IMR-90 (cell line): Measurements from ENCODE around the gene RAB31. TPM values are rescaled to one million over a fixed set of nuclear protein-coding genes. Genes with fewer than 3 reads are reported as not detected.

Source experiments
- ATAC-seq: fragments of 200-7000 bp; cut with Tn5 transposase; 2 replicates; pipeline ENCODE4 v1.9.1; 2020; ENCODE audit warnings: low read depth, mild to moderate bottlenecking, moderate library complexity
- BruUV-seq: library from RNA; stranded (reverse); fragments of 400-500 nt; replicated peaks from 2 replicates; lab custom pipeline; 2021; lab: Mats Ljungman, UMichigan
- CTCF ChIA-PET: fragments of 300-600 bp; formaldehyde crosslinking; extraction: SDS; loops from one replicate; lab custom pipeline; 2021; ENCODE audit warnings: antibody characterized with exemption; lab: Yijun Ruan, JAX
- POLR2A ChIA-PET: fragments of 300-600 bp; sonication (Branson Sonifier 250); formaldehyde crosslinking; loops from one replicate; lab custom pipeline; 2022; ENCODE audit warnings: antibody characterized with exemption; ENCODE audit not compliant: unreplicated experiment; lab: Charles Lee
- DNase-seq: peaks from one replicate; pipeline ENCODE4 v3.0.0; 2013
- H2AFZ ChIP-seq: replicated peaks from 2 replicates; pipeline ENCODE3; 2013; ENCODE audit warnings: low read length, mild to moderate bottlenecking; ENCODE audit not compliant: poor library complexity
- H2AK5ac ChIP-seq: 2 replicates; pipeline ENCODE4 v1.6.1; 2013; ENCODE audit warnings: low read depth, low read length, inconsistent platforms
- H2AK9ac ChIP-seq: replicated peaks from 2 replicates; pipeline ENCODE3; 2013; ENCODE audit warnings: mild to moderate bottlenecking, low read depth, low read length, moderate library complexity; ENCODE audit not compliant: poor library complexity
- H2BK120ac ChIP-seq: 2 replicates; pipeline ENCODE4 v1.6.1; 2013; ENCODE audit warnings: low read depth, low read length, inconsistent platforms
- H2BK15ac ChIP-seq: 3 replicates; pipeline ENCODE4 v1.6.1; 2013; ENCODE audit warnings: low read depth, low read length, inconsistent platforms
- H2BK20ac ChIP-seq: 2 replicates; pipeline ENCODE4 v1.6.1; 2013; ENCODE audit warnings: low read depth, mild to moderate bottlenecking, inconsistent platforms, low read length, moderate library complexity
- H2BK5ac ChIP-seq: 2 replicates; pipeline ENCODE4 v1.6.1; 2013; ENCODE audit warnings: mild to moderate bottlenecking, low read depth, low read length, inconsistent platforms; ENCODE audit not compliant: poor library complexity, severe bottlenecking
- H3K14ac ChIP-seq: replicated peaks from 2 replicates; pipeline ENCODE4 v1.6.1; 2013; ENCODE audit warnings: low read depth, low read length, inconsistent platforms
- H3K18ac ChIP-seq: 2 replicates; pipeline ENCODE4 v1.6.1; 2013; ENCODE audit warnings: low read depth, low read length, control low read depth
- H3K23ac ChIP-seq: 2 replicates; pipeline ENCODE4 v1.6.1; 2013; ENCODE audit warnings: low read depth, low read length, inconsistent platforms
- H3K27ac ChIP-seq: 2 replicates; pipeline ENCODE4 v1.5.1; 2013; ENCODE audit warnings: mild to moderate bottlenecking, control low read depth, low read length; ENCODE audit not compliant: insufficient read depth
- H3K27me3 ChIP-seq: 2 replicates; pipeline ENCODE4 v1.6.1; 2013; ENCODE audit warnings: low read length; ENCODE audit not compliant: control insufficient read depth, insufficient read depth
- H3K36me3 ChIP-seq: 2 replicates; pipeline ENCODE4 v1.6.1; 2013; ENCODE audit warnings: low read length, mixed read lengths; ENCODE audit not compliant: control insufficient read depth, insufficient read depth
- H3K4ac ChIP-seq: 2 replicates; pipeline ENCODE4 v1.6.1; 2013; ENCODE audit warnings: low read depth, low read length, inconsistent platforms
- H3K4me1 ChIP-seq: 2 replicates; pipeline ENCODE4 v1.6.1; 2013; ENCODE audit warnings: low read length, mixed read lengths; ENCODE audit not compliant: control insufficient read depth, insufficient read depth
- H3K4me2 ChIP-seq: 2 replicates; pipeline ENCODE4 v1.6.1; 2013; ENCODE audit warnings: low read depth, mild to moderate bottlenecking, control low read depth, low read length, moderate library complexity
- H3K4me3 ChIP-seq: 2 replicates; pipeline ENCODE4 v1.5.1; 2013; ENCODE audit warnings: low read depth, mild to moderate bottlenecking, control low read depth, low read length, moderate library complexity; ENCODE audit not compliant: insufficient read depth
- H3K56ac ChIP-seq: 2 replicates; pipeline ENCODE4 v1.6.1; 2013; ENCODE audit warnings: low read length, inconsistent platforms; ENCODE audit not compliant: insufficient read depth; ENCODE audit errors: extremely low read depth
- H3K79me1 ChIP-seq, 2 experiments: 2 replicates each; pipeline ENCODE4 v1.6.1; 2013; ENCODE audit warnings: low read length in 2 of 2, inconsistent platforms in 1 of 2, low read depth in 1 of 2
- H3K9ac ChIP-seq: 2 replicates; pipeline ENCODE4 v1.6.1; 2013; ENCODE audit warnings: low read depth, low read length, control low read depth
- H3K9me1 ChIP-seq: 2 replicates; pipeline ENCODE4 v1.6.1; 2013; ENCODE audit warnings: low read length, inconsistent platforms; ENCODE audit not compliant: insufficient read depth
- H3K9me3 ChIP-seq: 2 replicates; pipeline ENCODE4 v1.6.1; 2013; ENCODE audit warnings: low read length; ENCODE audit not compliant: control insufficient read depth, insufficient read depth
- H4K20me1 ChIP-seq: 2 replicates; pipeline ENCODE4 v1.6.1; 2013; ENCODE audit warnings: low read length, inconsistent platforms; ENCODE audit not compliant: insufficient read depth
- H4K5ac ChIP-seq: 2 replicates; pipeline ENCODE4 v1.6.1; 2013; ENCODE audit warnings: mild to moderate bottlenecking, low read depth, low read length, control low read depth
- H4K8ac ChIP-seq, 2 experiments: 2 replicates each; pipeline ENCODE4 v1.6.1; 2013; ENCODE audit warnings: low read depth in 2 of 2, low read length in 2 of 2, control low read depth in 1 of 2, inconsistent platforms in 1 of 2
- H4K91ac ChIP-seq: 2 replicates; pipeline ENCODE4 v1.6.1; 2013; ENCODE audit warnings: low read depth, low read length, inconsistent platforms; ENCODE audit not compliant: insufficient read depth
- CEBPB ChIP-seq: IDR thresholded peaks from 2 replicates; pipeline ENCODE4 v1.6.1; 2012; ENCODE audit warnings: low read depth, low read length, improper control_type of control experiment
- MAZ ChIP-seq: IDR thresholded peaks from 2 replicates; pipeline ENCODE4 v1.6.1; 2012; ENCODE audit warnings: low read depth, mild to moderate bottlenecking, low read length, improper control_type of control experiment, moderate library complexity, borderline replicate concordance
- WGBS, 2 experiments: methylation state at CpG; one replicate each; pipeline versions ENCODE4 v1.1.5 to v1.1.7; 2013; ENCODE audit warnings: missing lambda C conversion rate in 2 of 2; ENCODE audit not compliant: insufficient read length in 1 of 2; ENCODE audit errors: extremely low coverage in 2 of 2; 5-methylcytosine and 5-hydroxymethylcytosine counted together
- dilution Hi-C: fragments of 300-500 bp; cut with HindIII; formaldehyde crosslinking; loops from one replicate; pipeline ENCODE4 v1.14.3; 2018; ENCODE audit warnings: low sequenced_read_pairs; ENCODE audit not compliant: unreplicated experiment
- in situ Hi-C: fragments of 300-500 bp; cut with MboI; formaldehyde crosslinking; loops from 3 replicates; pipeline ENCODE4 v1.14.3; 2019; ENCODE audit warnings: low sequenced_read_pairs, inconsistent platforms, mixed read lengths
- intact Hi-C: fragments of 100-400 bp; cut with micrococcal nuclease; formaldehyde crosslinking; loops from 2 replicates; pipeline ENCODE4 v1.10.0; 2022
- polyA plus RNA-seq, 3 experiments: library from polyadenylated mRNA; depleted of rRNA; stranded (reverse); fragments of >200 nt; gene quantifications; 2 replicates each; pipeline ENCODE4 v1.2.3, GENCODE V29; 2012; ENCODE audit warnings: low replicate concordance in 1 of 3
- total RNA-seq: library from RNA; depleted of rRNA; stranded (reverse); fragments of >200 nt; gene quantifications from 2 replicates; pipeline ENCODE4 v1.2.3, GENCODE V29; 2012
- TF ChIP-seq, protein P1 (sequence below): fragments of 150-350 bp; IDR thresholded peaks from 2 replicates; pipeline ENCODE4 v1.6.1; 2017; ENCODE audit warnings: mild to moderate bottlenecking, antibody characterized with exemption, low read length, low read depth

Gene RAB31
- total and polyA plus RNA-seq, 2 of the 4 experiments (the other 2 are of a cell fraction), result 13.8 to 26.9 TPM

DNA sequence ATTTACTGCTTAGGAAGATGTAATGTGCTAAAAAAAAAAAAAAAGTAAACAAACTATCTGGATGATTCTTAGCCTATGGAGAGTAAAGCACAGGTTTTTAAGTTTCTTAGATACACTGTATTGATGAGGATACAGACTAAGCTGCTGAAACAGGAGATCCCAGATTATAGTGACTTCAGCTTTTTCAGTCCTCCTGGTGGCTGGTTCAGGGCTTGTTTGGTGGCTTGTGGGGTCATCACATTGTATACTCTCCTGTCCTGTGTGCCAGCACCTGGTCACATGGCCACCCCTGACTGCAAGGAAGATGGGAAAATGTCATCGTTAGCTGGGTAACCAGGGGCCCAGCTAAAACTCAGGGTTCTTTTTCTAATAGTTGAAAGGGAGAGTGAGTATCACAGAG lies 31.4 kb downstream of the RAB31 start:
- H3K4me1 ChIP-seq, result peaks cover 15% of the 10 kb centered on the region
- peaks cover 17% of the 10 kb centered on the region for H3K9me1 ChIP-seq
- TF ChIP-seq, protein P1, sequence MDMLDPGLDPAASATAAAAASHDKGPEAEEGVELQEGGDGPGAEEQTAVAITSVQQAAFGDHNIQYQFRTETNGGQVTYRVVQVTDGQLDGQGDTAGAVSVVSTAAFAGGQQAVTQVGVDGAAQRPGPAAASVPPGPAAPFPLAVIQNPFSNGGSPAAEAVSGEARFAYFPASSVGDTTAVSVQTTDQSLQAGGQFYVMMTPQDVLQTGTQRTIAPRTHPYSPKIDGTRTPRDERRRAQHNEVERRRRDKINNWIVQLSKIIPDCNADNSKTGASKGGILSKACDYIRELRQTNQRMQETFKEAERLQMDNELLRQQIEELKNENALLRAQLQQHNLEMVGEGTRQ, result 0 out of 2 replicates have a peak, but pooled peaks have one; percentile 10
- no peak for TF ChIP-seq MAZ
- TF ChIP-seq CEBPB, result no peak
- WGBS, 2 experiments, result no CpG with 5 or more reads among the region's 1 CpG
- no peak overlapping the region for H2AFZ ChIP-seq
- no peak overlapping the region; the same call in 1 of the 2 replicates for H2AK5ac ChIP-seq
- no peaks in the 10 kb centered on the region for H3K9me3 ChIP-seq
- intact Hi-C loops, result no loop called here
- H3K4ac ChIP-seq, result 0 out of 2 replicates have a peak overlapping the region, but pooled peaks have one; percentile 15
- POLR2A ChIA-PET, result no interaction called here
- H4K8ac ChIP-seq, result no peak overlapping the region
- H3K79me1 ChIP-seq, result peaks cover 7 to 49% of the 10 kb centered on the region in 2 experiments; a peak in 3 of 4 replicates
- H4K20me1 ChIP-seq, result peaks cover 49% of the 10 kb centered on the region; the same call in 1 of the 2 replicates
- H3K14ac ChIP-seq, result no peak overlapping the region
- H3K9ac ChIP-seq, result no peak overlapping the region
- no peak overlapping the region for H3K4me3 ChIP-seq
- no peak overlapping the region for H3K27ac ChIP-seq
- no TSS peak for BruUV-seq
- DNase-seq (no peak), ATAC-seq (no peak)
- no peak overlapping the region; the same call in 2 of the 3 replicates for H2BK15ac ChIP-seq
- H3K23ac ChIP-seq, result 0 out of 2 replicates have a peak overlapping the region, but pooled peaks have one; percentile 13
- H2BK20ac ChIP-seq, result no peak overlapping the region
- in situ Hi-C loops, result no loop called here
- H4K91ac ChIP-seq, result no peak overlapping the region
- dilution Hi-C loops, result no loop called here
- no peaks in the 10 kb centered on the region for H3K36me3 ChIP-seq
- H2BK120ac ChIP-seq, result no peak overlapping the region
- no peak overlapping the region for H2BK5ac ChIP-seq
- H3K56ac ChIP-seq, result no peak overlapping the region
- CTCF ChIA-PET, result no interaction called here
- H3K4me2 ChIP-seq, result no peak overlapping the region
- H3K27me3 ChIP-seq, result no peaks in the 10 kb centered on the region; the same call in 1 of the 2 replicates
- H2AK9ac ChIP-seq, result no peak overlapping the region
- H3K18ac ChIP-seq, result no peak overlapping the region
- H4K5ac ChIP-seq, result no peak overlapping the region
